Measurements from ENCODE around the gene KIAA1217. TPM values are rescaled to one million over a fixed set of nuclear protein-coding genes. Genes with fewer than 3 reads are reported as not detected.
A peak's percentile ranks its signal among the peaks of the same experiment; 100 is the strongest.

The KIAA1217 gene
- polyA plus RNA-seq, 3 donors: 86.2 to 112 (median 93.4) TPM

DNA sequence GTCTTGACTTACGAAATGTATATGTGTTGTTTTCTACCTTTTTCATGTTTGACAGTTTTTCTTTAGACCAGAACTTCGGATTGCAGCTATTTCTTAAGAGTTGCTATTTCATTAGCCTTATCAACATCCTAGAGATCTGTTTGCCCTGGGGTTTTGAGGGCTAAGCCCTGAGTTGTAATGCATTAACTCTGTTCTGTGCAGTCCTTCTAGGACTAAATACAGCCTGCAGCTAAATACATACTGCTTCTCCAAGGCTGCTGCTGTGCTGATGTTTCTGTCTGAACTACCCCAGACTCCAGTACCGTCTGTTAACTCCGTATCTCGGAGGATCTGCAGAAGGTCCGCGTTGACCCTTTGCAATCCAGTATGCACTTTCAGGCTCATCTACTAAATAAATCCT lies 26.5 kb downstream of the KIAA1217 start:
- no peak for DNase-seq (ENCODE audit: extremely low read depth in 1 of 11, low read depth in 9 of 11, low spot score in 4 of 11)

DNA sequence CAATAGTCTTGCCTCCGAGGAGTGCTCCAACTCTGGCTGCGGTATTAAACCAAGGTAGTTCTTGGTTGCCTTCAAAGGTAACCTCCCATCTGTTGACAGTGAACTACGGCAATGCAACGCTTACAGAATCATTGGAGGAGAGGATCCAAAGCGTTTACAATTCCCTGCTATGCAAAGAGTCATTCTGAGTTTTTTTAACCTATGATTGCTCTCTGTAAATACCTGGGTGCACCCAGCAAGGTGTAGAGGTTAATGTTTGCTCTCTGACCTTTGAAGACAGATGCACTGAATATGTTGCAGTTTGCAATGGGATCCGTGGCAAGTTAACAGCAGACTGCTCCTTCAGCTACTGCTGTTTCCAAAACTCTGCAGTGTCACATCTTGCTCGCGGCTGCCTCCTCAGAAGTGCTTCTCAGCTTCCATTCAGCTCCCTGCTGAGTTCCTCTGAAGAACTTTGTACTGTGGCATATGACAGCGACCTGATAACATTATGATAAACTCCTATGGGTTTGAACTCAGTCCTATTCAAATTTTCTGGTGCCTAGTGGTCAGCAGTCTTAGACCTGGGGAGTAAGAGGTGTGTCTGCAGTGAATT lies 29.0 kb downstream of the KIAA1217 start:
- DNase-seq (ENCODE audit: extremely low read depth in 1 of 11, low read depth in 9 of 11, low spot score in 4 of 11): no peak

DNA sequence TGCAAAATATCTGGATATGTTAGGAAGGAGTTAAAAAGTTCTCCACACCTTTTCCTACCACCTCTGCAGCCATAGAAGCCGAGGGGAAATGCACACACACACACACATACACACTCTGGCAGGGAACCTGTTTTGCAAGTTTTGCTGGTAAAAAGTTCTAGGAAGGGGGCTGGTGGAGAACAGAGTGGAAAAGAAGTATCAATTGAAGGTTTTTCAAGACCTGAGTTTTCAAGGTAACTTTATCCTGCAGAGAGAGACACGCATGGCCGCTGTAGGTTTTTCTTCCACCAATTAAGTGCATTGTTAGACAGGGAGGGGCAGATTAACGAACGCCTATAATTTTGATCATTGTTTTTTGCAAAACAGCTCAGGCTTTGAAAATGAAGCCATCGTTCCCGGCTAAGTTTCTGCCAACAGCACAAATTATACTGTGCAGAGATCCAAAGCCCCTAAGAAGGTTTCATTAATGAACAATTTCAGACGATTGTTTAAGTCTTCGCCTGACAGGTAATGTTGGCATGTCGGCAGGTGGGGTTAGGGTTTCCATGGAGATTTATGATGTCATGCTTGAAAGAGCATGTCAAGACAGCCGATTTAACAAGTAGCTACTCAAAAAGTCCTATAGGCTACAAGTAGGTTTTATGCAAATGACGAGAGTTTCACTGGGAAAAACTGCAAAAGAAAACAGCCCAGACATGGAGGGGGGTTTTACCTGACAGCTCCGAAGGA lies 29.7 kb downstream of the KIAA1217 start:
- DNase-seq (ENCODE audit: extremely low read depth in 1 of 11, low read depth in 9 of 11, low spot score in 4 of 11): peak in 4 of 11 donors; percentile 61 to 76 (median 64)

DNA sequence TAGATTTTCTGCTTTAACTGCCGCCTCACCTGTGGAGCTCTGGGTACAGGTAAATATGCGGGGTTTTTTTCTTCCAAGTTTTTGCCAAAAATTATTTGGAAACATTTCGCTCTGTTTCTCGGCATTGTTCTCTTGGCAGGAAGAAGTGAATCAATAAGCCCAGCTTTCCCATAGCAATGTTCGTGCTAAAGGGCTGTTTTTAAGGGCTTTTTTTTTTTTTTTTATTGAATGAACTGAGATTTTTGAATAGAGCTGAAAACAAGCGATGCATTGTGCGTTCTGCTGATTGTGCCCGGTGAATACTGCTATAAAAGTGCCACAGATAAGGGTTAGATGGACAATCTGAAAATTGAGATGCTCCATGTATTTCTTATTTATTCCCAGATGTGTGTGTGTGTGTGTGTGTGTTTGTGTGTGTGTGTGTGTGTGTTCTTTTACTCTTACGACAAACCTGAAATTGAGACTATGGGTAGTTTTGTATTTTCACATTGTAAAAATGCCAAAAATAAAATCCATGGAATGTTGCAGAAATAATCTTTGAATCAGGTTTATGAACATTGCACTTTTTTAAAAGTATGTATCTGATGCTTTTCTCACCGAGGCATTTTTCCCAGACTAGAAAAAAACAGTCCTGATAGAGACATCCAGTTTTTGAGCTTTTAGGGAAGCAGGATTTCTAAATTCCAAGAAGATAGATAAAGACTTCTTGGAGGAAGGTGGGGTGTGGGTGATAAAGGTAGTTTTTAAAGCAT lies 30.5 kb downstream of the KIAA1217 start:
- DNase-seq (ENCODE audit: extremely low read depth in 1 of 11, low read depth in 9 of 11, low spot score in 4 of 11): no peak

DNA sequence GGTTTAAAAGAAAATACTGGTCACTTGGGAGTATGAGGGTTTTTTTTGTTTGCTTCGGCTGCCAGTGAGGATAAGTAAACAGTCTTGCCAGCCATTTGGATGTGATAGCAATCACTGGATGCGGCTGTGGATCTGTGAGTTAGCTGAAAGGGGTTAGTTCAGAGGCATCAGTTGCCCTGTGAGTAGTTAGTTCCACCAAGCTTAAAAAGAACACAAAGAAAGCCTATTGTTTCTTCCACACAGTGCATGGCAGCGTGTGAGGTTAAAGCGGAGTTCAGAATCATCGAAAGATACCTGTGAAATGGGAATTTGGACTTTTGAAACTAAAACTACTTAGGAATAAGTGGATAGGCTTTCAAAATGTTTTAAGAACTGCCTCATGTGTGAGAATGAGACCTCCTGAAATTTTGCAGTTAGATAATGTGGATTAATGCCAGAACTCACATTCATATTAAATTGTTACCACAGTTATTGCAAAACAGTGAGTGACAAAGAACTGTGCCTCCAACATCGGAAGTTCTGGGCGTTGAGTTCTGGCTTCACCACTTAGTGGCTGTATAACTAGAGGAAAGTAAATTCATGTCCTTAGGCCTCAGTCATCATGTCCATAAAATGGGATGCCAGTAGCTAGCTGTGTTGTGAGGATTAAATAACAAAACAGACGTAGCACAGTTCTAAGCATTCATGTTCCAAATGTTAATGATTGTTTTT lies 31.3 kb downstream of the KIAA1217 start:
- DNase-seq (ENCODE audit: extremely low read depth in 1 of 11, low read depth in 9 of 11, low spot score in 4 of 11): no peak

DNA sequence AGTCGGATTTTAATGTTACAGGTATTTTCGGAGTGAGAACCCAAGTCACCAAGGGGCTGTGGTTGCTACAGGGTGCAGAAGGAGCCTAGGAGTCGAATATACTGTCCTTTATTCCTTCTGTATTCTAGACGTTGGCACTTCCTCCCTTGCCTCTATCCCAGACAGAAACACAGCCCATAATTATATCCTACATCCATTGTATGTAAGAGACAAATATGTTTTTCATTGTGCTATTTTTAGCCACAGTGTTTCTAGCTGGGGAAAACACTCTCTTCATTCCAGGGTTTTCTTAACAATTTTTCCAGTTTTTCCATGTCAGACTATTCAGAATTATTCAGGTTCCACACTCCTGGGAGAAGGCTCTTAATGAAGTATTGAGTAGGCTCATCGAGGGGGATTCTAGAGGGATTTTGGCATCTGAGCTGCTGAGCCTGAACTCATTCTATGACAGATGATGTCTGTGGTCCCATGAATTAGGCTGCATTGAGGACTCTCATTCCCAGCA lies 32.6 kb downstream of the KIAA1217 start:
- DNase-seq (ENCODE audit: extremely low read depth in 1 of 11, low read depth in 9 of 11, low spot score in 4 of 11): no peak

DNA sequence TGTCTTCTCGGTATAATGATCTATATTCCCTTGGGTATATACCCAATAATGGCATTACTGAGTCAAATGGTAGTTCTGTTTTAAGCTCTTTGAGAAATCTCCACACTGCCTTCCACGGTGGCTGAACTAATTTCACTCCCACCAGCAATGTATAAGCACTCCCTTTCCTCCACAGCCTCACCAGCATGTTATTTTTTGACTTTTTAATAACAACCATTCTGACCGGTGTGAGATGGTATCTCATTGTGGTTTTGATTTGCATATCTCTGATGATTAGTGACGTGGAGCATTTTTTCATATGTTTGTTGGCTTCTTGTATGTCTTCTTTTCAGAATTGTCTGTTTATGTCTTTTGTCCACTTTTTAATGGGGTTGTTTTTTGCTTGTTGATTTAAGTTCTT lies 33.6 kb downstream of the KIAA1217 start:
- no peak for DNase-seq (ENCODE audit: extremely low read depth in 1 of 11, low read depth in 9 of 11, low spot score in 4 of 11)

DNA sequence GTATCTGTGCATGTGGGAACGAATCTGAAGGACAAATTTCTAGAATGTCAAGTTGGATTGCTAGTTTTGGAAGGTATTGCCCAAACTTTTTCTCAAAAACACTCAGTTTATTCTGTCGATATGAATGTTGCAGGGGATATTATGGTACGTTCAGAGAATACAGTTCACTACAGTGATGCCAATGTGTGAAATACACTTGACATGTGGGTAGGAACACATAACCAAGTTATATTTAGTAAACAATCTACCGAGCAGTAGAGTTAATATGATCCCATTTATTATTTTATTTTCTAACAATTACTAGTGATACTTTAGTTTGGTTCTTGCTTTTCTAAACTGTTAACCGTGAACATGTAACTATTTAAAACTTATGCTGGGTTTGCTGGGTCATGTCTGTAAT lies 37.4 kb downstream of the KIAA1217 start:
- DNase-seq (ENCODE audit: extremely low read depth in 1 of 11, low read depth in 9 of 11, low spot score in 4 of 11): no peak

DNA sequence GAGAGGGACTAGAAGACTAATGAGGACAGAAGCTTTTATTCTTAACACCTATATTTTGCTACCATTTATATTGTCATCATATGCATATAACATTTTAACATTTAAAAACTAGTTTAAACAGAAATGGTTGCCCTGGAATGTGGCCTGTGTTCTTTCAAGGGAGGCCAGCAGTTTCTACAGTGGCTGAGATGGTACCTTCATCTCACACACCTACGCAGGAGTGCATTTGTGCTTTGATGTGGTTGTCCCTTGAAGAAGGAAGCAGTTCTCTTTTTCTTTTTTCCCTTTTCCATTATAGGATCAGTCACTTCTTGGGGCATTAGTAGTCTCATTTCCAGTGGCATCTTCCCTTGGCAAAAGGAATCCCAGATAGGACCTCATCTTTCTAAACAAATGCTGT lies 38.9 kb downstream of the KIAA1217 start:
- no peak for DNase-seq (ENCODE audit: extremely low read depth in 1 of 11, low read depth in 9 of 11, low spot score in 4 of 11)

DNA sequence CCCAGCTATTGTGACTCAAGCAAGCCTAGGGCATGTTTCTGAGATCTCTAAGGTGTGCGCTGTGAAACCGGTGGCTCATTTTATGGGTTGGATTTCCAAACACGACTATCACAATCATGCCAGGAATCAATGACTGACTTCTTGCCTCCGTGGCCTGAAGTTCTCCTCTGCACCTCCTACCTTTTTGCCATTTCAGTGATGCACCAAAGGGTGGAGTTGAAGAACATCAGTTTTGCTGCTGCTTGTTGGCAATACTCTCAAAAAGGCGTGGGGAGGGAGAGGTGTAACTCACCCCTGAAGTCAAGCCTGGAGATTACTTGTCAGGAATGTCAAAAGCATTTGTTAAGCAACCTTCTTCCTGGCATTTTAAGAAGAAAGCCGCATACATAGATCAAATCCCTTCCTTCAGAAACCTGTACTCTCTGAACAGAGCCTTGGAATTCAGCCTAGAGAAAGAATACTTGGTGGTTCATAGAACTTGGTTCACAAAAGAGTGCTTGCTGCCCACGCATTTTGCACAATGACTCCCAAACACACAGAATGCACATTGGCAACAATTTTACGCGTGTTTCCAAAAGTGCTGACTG lies 41.0 kb downstream of the KIAA1217 start:
- DNase-seq (ENCODE audit: extremely low read depth in 1 of 11, low read depth in 9 of 11, low spot score in 4 of 11): no peak

DNA sequence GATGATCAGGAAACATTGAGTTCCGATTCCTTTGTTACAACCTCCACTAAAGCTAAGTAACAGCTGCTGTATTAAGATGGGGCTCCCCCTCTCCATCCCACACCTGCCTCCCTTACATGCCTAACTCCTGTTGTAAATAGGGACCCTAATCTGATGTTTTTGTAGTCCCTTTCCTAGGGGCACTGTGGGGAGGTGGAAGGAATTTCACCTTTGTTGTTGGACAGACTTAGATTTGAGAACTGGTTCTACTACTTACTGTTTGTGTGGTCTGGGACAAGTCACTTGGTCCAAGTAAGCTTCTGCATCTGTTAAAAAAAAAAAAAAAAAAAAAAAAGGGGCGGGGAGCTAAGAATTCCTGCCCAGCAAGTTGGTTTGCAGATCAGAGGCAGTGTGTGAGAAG lies 42.6 kb downstream of the KIAA1217 start:
- DNase-seq (ENCODE audit: extremely low read depth in 1 of 11, low read depth in 9 of 11, low spot score in 4 of 11): peak in 1 of 11 donors; percentile 23

DNA sequence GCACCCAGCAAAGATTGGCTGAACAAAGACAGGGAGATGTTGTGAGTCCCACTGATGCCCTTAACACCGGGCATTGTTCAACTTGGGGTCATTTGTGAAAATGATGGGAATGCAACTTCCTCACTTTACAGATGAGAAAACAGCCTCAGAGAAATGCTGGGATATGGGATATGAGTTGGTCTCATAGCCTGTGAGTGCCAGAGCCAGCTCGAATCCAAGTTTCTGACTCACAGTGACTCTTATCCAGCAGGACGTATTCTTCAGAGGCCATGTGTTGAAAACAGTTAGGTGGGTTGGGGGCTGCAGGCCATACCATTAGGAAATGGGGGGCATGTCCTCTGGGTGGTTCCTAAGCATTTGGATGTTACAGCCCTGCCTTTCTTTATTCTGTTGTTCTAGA lies 45.2 kb downstream of the KIAA1217 start:
- no peak for DNase-seq (ENCODE audit: extremely low read depth in 1 of 11, low read depth in 9 of 11, low spot score in 4 of 11)

DNA sequence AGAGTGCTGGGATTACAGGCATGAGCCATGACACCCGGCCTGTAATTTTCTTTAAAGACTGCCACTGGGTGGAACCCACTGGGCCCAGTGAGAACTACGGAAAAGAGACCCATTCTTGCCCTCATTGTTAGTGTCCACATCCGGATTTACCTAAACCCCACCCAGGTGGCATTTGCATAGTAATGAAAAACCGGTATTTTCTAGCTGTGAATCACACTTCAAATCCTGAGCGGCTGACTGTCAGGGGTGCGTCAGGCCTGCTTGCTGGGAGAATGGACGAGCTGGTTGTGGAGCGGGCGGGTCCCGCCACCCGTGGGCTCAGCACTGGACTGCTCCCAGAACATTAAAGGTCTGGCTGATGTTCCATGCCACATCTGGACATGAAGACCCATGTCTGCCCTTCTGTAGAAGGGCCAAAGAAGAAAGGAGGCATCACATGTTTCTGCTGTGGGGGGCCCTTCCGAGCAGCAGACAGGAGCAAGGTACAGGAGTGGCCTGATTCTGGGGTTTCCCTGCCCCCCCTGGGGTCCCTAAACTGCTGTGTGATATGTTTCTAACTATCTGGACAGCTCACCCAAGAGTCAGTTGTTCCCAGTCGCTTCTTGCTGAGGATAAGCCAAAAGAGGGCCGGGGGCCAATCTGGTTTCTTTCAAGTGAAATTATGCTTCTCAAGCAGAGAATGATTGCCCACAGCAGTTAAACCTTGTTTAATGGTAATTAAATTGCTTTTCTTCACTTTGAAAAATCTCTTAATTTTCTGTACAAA lies 46.4 kb downstream of the KIAA1217 start:
- DNase-seq (ENCODE audit: extremely low read depth in 1 of 11, low read depth in 9 of 11, low spot score in 4 of 11): no peak

DNA sequence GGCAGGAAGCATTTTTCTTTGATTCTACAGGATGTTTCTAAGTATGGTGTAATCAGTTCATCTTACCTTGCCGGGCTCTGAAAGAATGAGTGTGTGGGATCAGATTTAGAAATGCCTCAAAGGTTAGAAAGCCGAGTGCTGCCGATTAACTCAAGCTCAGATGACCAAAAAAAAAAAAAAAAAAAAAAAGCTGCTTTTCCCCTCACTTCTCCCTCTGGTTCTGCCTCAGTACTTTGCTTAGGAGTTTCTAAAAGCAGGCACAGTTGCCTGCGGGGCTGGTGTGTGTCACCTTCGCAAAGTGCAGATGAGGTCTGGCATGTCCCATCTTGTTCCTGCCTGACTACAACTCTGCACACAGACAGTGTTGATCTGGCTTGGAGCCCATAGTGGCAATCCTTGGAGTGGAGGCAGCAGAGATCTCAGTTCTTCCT lies 47.0 kb downstream of the KIAA1217 start:
- no peak for DNase-seq (ENCODE audit: extremely low read depth in 1 of 11, low read depth in 9 of 11, low spot score in 4 of 11)

DNA sequence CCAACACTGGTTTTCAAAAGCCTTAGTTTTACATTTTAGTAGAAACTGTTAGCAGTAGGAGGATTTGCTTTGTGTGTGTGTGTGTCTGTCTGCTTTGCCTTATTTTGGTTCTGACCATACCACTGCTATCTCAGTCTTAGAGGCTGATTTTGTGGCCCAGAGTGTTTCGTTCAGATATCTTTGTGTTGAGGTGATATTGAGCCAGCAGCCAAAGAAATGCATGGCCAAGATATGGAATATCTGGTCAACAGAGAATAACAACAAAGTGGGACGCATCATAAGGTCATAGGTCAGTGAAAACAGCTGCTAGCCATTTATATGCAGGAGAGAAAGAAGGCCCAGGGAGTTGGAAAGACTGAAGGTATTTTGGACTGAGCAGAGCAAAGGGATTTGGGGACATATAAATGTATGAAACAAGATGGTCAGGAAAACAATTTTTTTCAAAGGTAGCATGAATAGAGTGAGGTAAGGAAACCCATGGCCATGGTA lies 47.7 kb downstream of the KIAA1217 start:
- DNase-seq (ENCODE audit: extremely low read depth in 1 of 11, low read depth in 9 of 11, low spot score in 4 of 11): no peak

DNA sequence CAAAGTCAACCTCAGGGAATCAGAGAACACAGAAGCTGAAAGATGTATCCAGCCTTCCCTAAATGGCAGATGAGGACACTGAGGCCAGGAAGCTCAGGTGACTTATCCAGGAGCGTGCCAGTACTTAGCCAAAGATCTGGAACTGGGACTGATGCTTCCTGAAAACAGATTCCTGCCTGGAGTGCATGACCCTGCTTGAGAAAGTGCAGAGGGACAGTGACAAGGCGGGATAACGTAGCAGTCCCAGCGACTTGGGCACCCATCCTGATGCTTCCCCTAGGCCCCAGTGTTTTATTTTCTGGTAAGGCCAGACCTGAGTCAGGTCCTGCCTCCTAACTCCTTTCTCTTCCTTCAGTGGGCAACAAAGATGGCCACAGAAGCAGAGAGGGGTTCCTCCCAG lies 48.6 kb downstream of the KIAA1217 start:
- DNase-seq (ENCODE audit: extremely low read depth in 1 of 11, low read depth in 9 of 11, low spot score in 4 of 11): no peak

DNA sequence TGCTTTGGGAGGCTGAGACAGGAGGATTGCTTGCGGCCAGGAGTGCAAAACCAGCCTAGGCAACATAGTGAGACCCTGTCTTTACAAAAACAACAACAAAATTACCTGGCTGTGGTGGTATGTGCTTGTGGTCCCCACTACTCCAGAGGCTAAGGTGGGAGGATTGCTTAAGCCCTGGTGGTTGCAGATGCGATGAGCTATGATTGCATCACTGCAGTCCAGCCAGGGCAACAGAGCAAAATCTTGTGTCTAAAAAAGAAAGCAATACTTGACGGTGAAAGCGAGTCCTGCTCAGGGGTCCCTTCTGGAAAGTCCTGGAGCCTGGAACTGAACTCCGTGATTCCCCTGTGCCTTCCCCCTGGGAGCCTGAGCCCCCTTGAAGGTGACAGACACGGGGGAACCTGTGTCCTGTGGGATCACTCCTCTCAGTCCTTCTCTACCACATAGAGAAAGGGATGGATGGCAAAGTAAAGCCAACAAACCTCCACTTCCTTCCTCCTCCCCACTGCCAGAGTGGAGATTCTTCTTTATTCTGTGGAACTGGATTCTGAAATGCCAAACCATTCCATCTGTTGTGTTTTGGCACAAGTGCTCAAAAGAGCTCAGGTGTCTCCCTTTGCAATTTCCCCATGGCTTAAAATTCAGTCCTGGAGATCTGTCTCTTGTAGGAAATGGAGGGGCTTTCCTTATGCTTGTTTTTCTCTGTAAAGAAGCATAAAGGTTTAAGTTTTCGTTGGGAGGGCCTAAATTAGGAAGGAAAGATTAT lies 50.6 kb downstream of the KIAA1217 start:
- no peak for DNase-seq (ENCODE audit: extremely low read depth in 1 of 11, low read depth in 9 of 11, low spot score in 4 of 11)

DNA sequence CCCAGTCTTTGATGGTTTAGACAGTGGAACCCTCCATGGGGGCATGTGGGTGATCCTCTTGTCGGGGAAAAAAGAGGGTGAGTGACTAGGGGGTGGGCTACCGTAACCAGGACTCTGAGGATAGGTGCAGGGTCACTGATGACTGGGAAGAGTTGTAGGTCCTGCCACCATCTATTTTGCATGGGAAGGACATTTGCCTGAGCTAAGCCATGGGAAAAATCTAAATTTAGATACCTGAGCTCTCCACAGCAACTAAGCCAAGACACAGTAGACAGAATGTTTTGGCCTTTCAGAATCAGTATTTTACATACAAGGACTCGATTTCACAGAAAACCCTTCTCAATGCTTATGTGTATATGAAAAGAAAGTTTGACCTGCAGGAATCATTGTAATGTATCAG lies 52.7 kb downstream of the KIAA1217 start:
- DNase-seq (ENCODE audit: extremely low read depth in 1 of 11, low read depth in 9 of 11, low spot score in 4 of 11): no peak

Data from renal cortex interstitium (tissue), 11 donors.